Superior temporal gyrus (tissue), 1 donor: Measurements from ENCODE around the gene CTTN.
A peak's percentile ranks its signal among the peaks of the same experiment; 100 is the strongest.
"Not testable (repeated sequence)": the region's sequence is repeated elsewhere in the genome, so short reads cannot be mapped to it uniquely, and the experiment has no call there.

Experiments
- DNase-seq: peaks from one replicate; pipeline ENCODE4 v3.0.0-alpha.2; 2016; ENCODE audit errors: extremely low spot score

The CTTN gene

GRCh38 chr11:70454197-70454767 lies 56.0 kb downstream of the CTTN start:
- DNase-seq, result no peak

- not testable (repeated sequence) for DNase-seq
These were observed 56.5 kb downstream of the CTTN start for GRCh38 chr11:70454811-70455210.

GRCh38 chr11:70455354-70455753 lies 57.0 kb downstream of the CTTN start:
- no peak for DNase-seq

GRCh38 chr11:70456921-70457532 lies 58.7 kb downstream of the CTTN start:
- DNase-seq, result peak; percentile 76

GRCh38 chr11:70458736-70459135 lies 60.4 kb downstream of the CTTN start:
- DNase-seq, result no peak

GRCh38 chr11:70460111-70460510 lies 61.8 kb downstream of the CTTN start:
- no peak for DNase-seq

GRCh38 chr11:70460964-70461363 lies 62.6 kb downstream of the CTTN start:
- no peak for DNase-seq

GRCh38 chr11:70462818-70463477 lies 64.6 kb downstream of the CTTN start:
- DNase-seq, result no peak

GRCh38 chr11:70463478-70464255 lies 65.3 kb downstream of the CTTN start:
- DNase-seq, result no peak

GRCh38 chr11:70464509-70465361 lies 66.4 kb downstream of the CTTN start:
- no peak for DNase-seq

GRCh38 chr11:70466154-70466553 lies 67.8 kb downstream of the CTTN start:
- no peak for DNase-seq

- DNase-seq, result no peak
These were observed 68.3 kb downstream of the CTTN start for GRCh38 chr11:70466596-70466995.

GRCh38 chr11:70467201-70468085 lies 69.1 kb downstream of the CTTN start:
- DNase-seq, result peak; percentile 85

- DNase-seq, result no peak
These were observed 70.2 kb downstream of the CTTN start for GRCh38 chr11:70468256-70469195.

- peak; percentile 31 for DNase-seq
These were observed 71.8 kb downstream of the CTTN start for GRCh38 chr11:70470127-70470526.

- no peak for DNase-seq
These were observed 72.9 kb downstream of the CTTN start for GRCh38 chr11:70471254-70471653.

GRCh38 chr11:70472240-70472639 lies 73.9 kb downstream of the CTTN start:
- no peak for DNase-seq

- no peak for DNase-seq
These were observed 75.0 kb downstream of the CTTN start for GRCh38 chr11:70473186-70473872.
